Upper lobe of left lung (tissue), 4 donors: ENCODE measurements around the gene DCP1B.

Experiments
- CTCF ChIP-seq, 6 experiments: fragments of 450-650 bp in 4 of 6; fragments of 200-600 bp in 2 of 6; sonication (generic) in 2 of 6; IDR thresholded peaks; one replicate each; pipeline ENCODE4 v1.5.1; 2016 to 2019; ENCODE audit warnings: antibody characterized with exemption in 6 of 6
- POLR2A ChIP-seq, 4 donors: fragments of 450-650 bp; IDR thresholded peaks; one replicate each; pipeline ENCODE4 v1.5.1; 2016 to 2017; ENCODE audit warnings: antibody characterized with exemption in 4 of 4, mild to moderate bottlenecking in 2 of 4

- TF ChIP-seq POLR2A (IDR thresholded peaks at IDR 0.05): no peak
- TF ChIP-seq CTCF (IDR thresholded peaks at IDR 0.05): no peak
Measured at GRCh38 chr12:1911598-1912575, 92.4 kb downstream of the DCP1B start.
